HG03575 (cell line): Measurements from ENCODE around the gene RAI14.
"Not testable (repeated sequence)": the region's sequence is repeated elsewhere in the genome, so short reads cannot be mapped to it uniquely, and the experiment has no call there.

Experiments
- ATAC-seq: cut with Tn5 transposase; IDR thresholded peaks from one replicate; pipeline ENCODE4 v1.9.1; 2021; ENCODE audit not compliant: unreplicated experiment, insufficient number of reproducible peaks, low FRiP score; ENCODE audit errors: extremely low read depth

RAI14 gene

DNA sequence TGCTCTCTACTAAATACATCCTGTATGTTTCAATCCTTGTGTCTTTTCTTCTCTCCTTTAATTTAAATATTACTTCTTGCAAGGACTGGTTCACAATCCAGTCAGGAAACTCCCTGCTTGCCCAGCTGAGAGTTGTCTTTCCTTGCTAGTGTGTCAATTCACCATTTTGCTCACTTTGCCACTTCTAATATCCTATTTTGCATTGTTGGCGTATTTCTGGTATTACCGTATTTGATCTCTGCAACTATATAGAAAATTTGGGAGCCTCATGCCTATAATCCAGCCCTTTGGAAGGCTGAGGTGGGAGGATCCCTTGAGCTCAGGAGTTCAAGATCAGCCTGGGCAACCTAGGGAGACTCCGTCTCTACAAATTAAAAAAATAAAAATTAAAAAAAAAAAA is 92.3 kb downstream of the RAI14 start:
- no peak for ATAC-seq

DNA sequence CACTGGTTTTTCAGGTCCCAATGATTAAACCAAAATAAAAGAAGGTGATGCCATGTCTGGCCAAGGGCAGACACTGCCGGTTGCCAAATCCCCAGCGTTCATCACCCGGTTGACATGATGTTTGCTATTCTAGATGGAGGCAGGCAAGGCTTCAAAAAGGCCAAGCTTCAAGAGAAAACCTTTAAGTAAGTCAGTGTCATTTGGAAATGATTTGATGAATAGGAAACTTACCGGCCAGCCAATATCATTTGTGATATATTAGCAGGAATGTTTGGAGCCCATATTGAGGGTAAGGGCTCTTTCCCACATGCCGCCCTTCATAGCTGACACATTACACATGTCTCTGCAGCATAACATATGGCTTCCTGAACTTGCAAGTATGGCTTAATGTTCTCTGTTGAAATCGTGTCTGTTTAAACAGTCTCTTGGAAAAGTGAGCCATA is 93.3 kb downstream of the RAI14 start:
- no peak for ATAC-seq

DNA sequence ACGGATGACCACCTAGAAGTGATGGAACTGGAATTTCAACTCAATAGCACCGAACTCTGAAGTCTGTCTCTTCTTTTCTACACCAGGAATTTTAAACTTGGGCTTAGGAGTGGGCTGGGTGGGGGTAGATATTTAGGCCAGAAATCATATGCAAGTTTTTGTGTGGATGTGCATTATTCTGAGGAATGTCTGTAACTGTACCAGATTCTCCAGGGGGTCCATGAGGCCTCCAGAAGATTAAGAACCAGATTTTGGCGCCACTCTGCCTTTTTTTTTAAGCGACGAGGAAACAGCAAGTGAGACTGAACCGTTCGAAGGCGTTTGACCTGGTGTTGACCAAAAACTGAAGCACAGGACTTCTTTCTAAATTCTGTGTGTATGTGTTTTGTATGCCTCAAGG is 94.1 kb downstream of the RAI14 start:
- no peak for ATAC-seq

DNA sequence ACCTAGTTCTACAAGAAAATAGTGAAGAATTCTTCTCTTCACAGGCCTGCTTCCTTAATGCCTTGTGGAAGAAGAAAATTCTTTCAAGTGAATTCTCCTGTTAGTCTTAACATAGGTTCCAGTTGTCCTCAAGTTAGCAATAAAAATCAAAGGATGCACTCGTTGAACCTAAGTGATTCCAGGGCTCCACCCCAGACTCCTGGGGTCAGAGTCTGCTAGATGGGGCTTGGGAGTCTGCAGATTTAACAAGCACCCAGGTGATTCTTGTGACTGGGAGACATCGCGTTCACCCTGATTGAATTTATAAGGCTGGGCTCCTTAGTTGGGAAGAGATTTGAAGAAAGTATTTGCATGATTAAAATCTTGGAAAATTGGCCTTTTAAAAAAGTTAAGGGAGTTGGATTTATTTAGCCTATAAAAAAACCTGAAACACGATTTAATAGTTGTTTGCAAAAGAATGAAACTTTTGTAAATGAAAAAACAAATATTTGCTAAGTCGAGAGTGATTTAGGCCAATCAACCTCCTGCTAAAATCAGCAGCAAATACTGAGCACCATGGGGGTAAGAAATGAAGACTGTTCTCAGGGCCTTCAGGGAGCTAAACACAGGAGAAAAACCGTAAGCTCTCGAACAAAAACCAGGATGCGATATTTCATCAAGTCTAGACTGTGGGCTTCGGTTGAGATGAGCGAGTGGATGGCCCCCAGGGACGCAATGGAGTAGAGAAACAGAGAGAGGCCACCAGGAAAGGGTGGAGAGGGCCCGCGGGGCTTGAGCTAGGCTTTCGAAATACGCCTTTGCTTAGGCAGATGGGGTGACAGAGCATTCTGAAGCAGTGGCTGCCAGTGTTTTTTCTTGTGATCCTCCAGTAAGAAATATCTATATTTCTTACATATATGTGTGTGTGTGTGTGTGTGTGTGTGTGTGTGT is 95.9 kb downstream of the RAI14 start:
- ATAC-seq, result no peak

DNA sequence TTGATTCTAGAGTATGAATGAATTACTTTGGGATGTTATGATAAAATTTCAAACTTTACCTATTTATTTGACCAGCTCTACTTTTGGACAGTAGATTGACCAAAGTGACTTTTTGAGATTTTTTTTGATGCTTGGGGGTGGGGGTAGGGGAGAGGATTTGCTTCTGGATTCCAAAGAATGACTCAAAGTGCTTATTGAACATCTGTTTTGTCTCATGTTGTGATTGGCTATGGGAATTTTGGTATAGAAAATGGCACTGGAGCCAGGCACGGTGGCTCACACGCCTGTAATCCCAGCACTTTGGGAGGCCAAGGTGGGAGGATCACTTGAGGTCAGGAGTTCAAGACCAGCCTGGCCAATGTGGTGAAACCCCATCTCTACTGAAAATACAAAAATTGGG is 97.1 kb downstream of the RAI14 start:
- not testable (repeated sequence) for ATAC-seq

DNA sequence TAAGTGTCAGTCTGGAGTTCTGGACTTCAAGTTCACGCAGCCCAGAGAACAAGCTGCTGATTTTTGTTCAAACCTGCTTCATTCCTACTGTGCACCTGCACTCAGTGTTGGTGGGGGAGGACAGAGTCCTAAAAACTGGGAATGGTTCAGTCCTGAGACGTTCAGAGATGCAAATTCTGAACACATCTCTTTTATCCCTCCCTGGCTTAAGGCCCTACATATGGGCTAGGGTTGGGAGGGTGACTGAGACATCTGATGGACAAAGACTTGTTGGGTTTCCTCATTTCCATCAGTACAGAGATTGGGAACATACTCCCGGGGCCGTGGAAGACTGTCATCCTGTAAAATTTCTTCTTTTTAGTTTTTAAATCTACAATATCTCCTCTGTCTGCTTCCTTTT is 99.8 kb downstream of the RAI14 start:
- ATAC-seq, result no peak

DNA sequence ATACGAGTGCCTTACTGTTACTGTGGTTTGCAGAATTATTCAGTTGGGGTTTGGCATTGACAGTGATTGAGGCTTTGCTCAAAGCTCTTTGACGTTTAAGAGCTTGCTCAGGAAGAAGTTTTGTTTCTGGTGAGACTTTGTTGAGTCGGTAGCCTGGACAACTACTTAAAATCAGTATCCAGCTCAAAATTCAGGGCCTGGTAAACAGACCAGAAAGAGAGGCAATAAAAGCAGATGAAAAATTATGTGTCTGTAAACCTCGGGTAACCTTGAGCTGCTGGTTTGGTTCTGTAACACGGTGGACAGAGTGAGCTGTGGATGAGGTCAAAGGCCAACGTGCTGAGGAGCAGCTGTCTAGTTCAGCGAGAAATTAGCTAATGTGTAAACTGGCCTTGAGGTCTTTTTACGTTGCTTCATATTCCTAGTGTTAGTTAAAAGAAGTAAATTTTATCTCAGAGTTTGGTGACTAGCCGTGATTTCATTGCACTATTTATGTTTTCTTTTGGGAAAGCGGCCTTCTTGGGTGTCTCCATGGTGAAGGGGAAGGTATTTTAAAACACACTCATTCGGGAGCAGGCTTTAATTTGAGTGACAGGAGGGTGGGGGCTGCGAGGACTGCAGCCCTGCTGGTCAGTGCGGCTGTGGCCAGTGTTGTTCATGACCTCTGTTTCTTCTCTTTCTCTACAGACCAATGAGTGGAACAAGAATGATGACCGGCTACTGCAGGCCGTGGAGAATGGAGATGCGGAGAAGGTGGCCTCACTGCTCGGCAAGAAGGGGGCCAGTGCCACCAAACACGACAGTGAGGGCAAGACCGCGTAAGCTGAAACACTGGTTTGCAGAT is 100.9 kb downstream of the RAI14 start:
- ATAC-seq, result no peak

DNA sequence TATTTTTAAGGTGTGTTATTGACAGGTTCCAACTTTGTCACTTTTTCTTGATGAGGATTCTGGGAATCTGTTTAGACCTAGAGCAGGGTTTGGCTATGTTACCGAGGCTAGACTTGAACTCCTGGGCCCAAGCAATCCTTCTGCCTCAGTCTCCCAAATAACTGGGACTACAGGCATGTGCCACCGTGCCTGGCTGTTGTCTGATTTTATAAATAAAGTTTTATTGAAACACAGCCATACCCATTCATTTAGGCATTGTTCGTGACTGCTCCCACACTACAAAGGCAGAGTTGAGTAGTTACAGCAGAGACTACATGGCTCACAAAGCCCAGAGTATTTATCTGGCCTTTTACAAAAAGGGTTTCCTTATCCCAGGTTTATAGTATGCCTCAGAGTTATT is 102.4 kb downstream of the RAI14 start:
- ATAC-seq, result no peak

DNA sequence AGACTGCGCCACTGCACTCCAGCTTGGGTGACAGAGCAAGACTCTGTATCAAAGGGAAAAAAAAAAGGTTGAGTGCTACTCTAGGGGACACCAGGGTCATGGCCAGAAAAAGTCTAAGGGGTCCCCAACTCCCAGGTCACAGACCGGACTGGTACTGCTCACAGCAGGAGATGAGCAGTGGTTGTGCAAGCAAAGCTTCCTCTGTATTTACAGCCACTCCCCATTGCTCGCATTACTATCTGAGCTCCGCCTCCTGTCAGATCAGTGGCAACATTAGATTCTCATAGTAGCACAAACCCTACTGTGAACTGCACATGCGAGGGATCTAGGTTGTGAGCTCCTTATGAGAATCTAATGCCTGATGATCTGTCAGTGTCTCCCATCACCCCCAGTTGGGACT is 103.1 kb downstream of the RAI14 start:
- not testable (repeated sequence) for ATAC-seq

DNA sequence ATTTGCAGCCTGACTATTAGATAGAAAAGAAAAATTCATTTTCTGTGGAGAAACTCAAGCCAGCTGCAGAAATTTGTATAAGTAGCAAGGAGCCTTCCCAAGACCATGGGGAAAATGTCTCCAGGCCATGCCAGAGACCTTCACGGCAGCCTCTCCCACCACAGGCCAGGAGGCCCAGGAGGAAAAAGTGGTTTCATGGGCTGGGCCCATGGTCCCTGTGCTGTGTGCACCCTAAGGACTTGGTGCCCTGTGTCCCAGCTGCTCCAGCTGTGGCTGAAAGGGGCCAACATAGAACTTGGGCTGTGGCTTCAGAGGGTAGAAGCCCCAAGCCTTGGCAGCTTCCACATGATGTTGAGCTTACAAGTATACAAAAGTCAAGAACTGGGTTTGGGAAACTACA is 109.5 kb downstream of the RAI14 start:
- ATAC-seq, result no peak

DNA sequence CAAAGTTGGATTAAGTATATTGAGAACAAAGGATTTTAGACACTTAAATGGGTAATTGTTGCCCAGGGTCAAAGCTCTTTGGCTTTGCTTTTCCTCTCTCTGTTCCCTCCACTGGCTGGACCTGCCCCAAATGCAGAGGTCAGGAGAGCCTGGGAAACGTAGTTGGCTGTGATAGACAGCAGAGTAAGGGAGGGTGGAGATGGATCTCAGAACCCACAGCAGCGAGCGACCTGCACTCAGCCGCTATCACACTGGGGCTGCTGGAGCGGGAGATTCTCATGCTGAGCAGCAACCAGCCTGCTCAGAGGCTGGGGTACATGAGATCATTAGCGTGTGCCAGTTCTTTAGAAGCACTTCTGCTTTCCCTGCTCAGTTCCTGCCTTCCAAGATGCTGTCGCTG is 111.1 kb downstream of the RAI14 start:
- ATAC-seq, result no peak

DNA sequence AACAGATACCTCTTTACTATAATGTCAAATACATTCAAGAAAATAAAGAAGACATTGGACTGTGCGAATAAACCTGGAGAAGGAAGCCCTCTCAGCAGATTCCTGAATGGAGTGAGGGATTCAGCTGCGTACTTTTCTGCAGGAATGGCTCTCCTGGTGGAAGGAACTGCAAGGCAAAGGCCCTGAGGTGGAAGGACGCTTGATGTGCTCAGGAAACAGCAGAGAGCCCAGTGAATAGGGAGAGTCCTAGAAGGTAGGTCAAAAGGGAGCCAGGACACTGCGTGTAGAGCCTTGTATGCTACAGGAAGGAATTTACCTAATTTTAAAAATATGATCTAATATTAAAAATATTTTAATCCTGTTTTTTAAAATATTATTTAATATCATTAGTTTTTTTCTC is 114.4 kb downstream of the RAI14 start:
- no peak for ATAC-seq

DNA sequence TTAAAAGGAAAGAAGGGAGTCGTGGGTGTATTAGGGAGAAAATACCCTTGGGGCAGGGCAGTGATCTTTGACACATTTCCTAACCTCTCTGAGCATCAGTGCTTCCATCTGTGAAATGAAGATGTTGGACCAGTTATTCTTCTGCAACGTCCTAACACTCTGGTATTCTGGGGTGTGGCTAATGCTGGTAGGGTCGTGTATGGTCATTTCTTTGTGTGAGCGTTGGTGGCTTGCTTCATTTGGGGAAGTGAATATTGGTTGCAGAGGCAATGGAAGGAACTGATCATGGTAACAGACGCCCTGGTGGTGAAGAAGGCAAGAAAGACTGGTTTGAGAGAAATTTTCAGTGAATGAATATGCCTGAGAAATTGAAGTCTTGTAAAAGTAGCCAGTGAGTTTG is 114.9 kb downstream of the RAI14 start:
- ATAC-seq, result no peak

DNA sequence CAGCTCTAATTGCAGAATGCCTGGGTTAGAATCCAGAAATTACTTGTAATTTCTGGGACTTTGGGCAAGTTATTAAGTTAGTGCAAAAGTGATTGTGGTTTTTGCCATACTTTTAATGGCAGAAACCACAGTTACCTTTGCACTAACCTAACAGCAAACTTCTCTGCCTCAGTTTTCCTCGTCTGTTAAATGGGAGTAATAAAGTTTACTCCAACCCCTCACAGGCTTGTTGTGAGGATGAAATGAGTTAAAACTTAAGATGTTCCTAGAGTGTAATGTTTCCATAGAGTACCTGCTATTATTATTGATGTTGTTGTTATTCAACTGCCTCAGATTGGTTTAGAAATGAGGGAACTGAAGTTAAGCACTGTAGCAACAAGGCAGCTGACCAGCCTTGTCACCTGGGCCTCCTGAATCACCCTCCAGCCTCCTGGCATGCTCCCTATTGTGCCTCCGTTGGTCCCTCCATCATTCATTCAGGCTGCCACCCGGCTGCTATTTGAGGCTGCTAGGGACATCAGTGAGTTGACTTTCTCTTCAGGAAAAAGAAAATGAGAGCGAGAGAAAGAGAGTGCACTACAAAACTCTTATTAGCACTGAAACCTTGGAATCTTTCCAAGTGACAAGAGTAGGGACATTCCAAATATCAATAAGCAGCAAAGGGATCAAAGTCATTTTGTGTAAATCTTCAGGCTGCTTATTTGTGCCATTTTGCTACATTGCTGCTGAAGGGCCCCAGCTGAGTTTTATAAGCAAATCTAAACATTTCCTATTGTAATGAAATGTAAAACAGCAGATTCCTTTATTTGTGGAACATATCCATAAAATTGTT is 116.4 kb downstream of the RAI14 start:
- ATAC-seq, result no peak

DNA sequence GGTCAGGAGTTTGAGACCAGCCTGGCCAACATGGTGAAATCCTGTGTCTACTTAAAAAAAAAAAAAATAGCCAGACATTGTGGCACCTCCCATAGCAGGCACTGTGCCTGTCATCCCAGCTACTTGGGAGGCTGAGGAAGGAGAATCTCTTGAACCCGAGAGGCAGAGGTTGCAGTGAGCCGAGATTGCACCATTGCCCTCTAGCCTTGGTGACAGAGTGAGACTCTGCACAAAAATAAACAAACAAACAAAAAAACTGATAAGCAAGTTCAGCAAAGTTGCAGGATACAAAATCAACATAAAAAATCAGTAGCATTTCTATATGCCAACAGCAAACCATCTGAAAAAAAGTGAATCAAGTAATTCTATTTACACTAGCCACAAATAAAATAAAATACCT is 118.0 kb downstream of the RAI14 start:
- no peak for ATAC-seq

DNA sequence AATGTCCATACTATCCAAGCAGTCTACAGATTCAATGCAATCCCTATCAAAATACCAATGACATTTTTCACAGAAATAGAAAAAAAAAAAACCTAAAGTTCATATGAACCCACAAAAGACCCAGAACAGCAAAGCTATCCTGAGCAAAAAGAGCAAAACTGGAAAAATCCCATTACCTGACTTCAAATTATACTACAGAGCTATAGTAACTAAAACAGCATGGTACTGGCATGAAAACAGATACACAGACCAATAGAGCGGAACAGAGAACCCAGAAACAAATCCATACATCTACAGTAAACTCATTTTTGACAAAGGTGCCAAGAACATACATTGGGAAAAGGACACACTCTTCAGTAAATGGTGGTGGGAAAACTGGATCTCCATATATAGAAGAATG is 118.5 kb downstream of the RAI14 start:
- not testable (repeated sequence) for ATAC-seq

DNA sequence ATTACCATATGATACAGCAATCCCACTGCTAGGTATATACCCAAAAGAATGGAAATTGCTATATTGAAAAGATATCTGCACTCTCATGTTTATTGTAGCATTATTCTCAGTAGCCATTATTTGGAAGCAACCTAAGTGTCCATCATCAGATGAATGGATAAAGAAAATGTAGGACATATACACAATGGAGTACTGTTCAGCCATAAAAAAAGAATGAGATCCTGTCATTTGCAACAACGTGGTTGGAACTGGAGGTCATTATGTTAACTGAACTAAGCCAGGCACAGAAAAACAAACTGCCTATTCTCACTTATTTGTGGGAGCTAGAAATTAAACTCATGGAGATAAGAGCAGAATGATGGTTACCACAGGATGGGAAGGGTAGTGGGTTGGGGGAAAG is 119.8 kb downstream of the RAI14 start:
- ATAC-seq, result no peak

DNA sequence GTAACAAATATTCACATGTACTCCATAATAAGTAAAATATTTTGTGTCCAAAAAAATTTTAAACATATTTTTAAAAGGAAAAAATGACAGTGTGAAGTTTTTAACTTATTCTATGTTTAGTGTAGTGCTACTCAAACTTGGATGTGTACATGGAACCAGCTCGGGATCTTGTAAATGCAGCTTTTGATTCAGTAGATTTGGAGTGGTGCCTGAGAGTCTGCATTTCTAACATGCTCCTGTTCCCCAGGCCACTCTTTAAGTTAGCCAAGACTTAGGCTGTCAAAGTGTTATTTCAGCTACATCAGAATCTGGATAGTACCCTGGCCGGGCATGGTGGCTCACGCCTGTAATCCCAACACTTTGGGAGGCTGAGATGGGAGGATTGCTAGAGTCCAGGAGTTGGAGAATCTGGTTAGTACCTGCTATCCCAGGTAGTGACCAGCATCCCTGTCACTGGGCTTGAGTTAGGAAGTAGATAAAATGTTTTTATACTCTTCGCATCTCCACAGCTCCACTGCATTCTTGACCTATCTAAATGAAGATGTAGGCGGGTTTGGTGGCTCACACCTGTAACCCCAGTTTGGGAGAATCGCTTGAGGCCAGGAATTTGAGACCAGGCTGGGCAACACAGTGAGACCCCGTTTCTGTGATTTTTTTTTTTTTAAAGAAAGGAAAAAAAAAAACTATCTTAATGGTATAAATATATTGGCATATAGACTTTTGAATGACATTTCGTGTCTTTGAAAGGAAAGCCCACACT is 122.1 kb downstream of the RAI14 start:
- no peak for ATAC-seq

DNA sequence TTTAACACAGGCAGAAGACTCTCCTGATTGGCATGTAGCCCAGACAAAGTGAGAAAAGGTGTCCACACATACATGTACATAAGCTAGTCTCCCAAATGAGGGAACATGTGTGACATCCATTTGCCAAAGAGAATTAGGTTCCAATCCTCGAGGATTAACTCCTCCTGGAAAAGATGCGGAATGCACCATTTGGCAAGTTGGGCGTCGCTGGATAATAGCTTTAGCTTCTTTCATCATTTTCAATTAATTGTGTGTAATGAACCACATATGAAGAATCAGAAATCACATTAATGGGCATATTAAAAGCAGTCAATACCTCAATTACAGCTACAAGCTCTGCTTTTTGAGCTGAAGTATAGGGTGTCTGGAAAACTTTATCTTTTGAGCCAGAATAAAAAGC is 127.8 kb downstream of the RAI14 start:
- not testable (repeated sequence) for ATAC-seq
